Measurements from ENCODE around the gene TMOD2. TPM values are rescaled to one million over a fixed set of nuclear protein-coding genes. Genes with fewer than 3 reads are reported as not detected.

Gene TMOD2
- total RNA-seq, 4 donors from 2014 or later, result 7.1 to 14.1 (median 11.0) TPM

- intact Hi-C loops (cut with DNase I), result no loop called here
- 90 to 99% methylated on average over 2 of the region's 2 CpGs for WGBS, 2 donors
- Histone ChIP-seq H3K4me1 (no peaks in the 10 kb centered on the region), H3K9me3 (no peaks in the 10 kb centered on the region), H3K4me3 (replicated peaks in 1 of 3) (no peak overlapping the region), H3K27ac (no peak overlapping the region), H3K36me3 (no peaks in the 10 kb centered on the region), H3K27me3 (no peaks in the 10 kb centered on the region)
- TF ChIP-seq CTCF (IDR thresholded peaks at IDR 0.05) (no peak), POLR2A (IDR thresholded peaks at IDR 0.05) (no peak)
- no peak for DNase-seq
Measured at GRCh38 chr15:51853998-51854397, 102.6 kb downstream of the TMOD2 start.

DNA sequence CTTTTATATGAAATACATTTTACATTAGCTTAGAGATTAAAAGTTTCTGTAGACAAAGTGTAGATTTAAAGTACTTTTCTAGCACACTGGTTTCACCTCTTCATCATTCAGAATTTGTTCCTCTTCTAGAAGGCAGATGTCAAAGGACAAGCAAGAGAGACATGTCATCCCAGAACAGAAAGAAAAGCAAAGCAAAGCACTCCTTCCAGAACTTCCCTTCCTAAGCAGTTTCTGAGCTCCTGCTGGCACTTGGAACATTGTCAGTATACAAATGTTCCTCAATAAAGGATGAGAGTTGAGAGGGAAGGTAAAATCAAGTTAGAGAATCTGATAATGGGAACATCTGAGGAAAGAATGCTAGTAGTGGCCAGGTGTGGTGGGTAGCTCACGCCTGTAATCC is 104.2 kb downstream of the TMOD2 start:
- no peak overlapping the region for H3K4me3 ChIP-seq (replicated peaks in 1 of 3)
- no peaks in the 10 kb centered on the region for H3K36me3 ChIP-seq
- no peaks in the 10 kb centered on the region for H3K27me3 ChIP-seq
- no peak overlapping the region for H3K27ac ChIP-seq
- intact Hi-C loops (cut with DNase I), result no loop called here
- H3K4me1 ChIP-seq, result no peaks in the 10 kb centered on the region
- H3K9me3 ChIP-seq, result no peaks in the 10 kb centered on the region
- TF ChIP-seq CTCF (IDR thresholded peaks at IDR 0.05) (no peak), POLR2A (IDR thresholded peaks at IDR 0.05) (no peak)
- no peak for DNase-seq
- 92 to 96% methylated on average over 1 of the region's 1 CpG for WGBS, 2 donors

- H3K27me3 ChIP-seq, result no peaks in the 10 kb centered on the region
- WGBS, 2 donors, result 90 to 93% methylated on average over 5 of the region's 5 CpGs
- H3K36me3 ChIP-seq, result no peaks in the 10 kb centered on the region
- DNase-seq, result no peak
- no peak overlapping the region for H3K4me3 ChIP-seq (replicated peaks in 1 of 3)
- H3K4me1 ChIP-seq, result no peaks in the 10 kb centered on the region
- H3K27ac ChIP-seq, result no peak overlapping the region
- H3K9me3 ChIP-seq, result no peaks in the 10 kb centered on the region
- intact Hi-C loops (cut with DNase I), result no loop called here
- no peak for TF ChIP-seq CTCF (IDR thresholded peaks at IDR 0.05)
Measured at GRCh38 chr15:51856714-51857380, 105.5 kb downstream of the TMOD2 start.

- H3K9me3 ChIP-seq, result no peaks in the 10 kb centered on the region
- intact Hi-C loops (cut with DNase I), result no loop called here
- 88 to 90% methylated on average over 10 of the region's 10 CpGs for WGBS, 2 donors
Measured at GRCh38 chr15:51861557-51862359, 110.4 kb downstream of the TMOD2 start.

More at GRCh38 chr15:51861557-51862359, 110.4 kb downstream of the TMOD2 start:
- no peak for TF ChIP-seq CTCF (IDR thresholded peaks at IDR 0.05)
- TF ChIP-seq POLR2A (IDR thresholded peaks at IDR 0.05), result no peak
- H3K4me1 ChIP-seq, result no peaks in the 10 kb centered on the region
- H3K27ac ChIP-seq, result no peak overlapping the region
- no peaks in the 10 kb centered on the region for H3K27me3 ChIP-seq
- no peak overlapping the region for H3K4me3 ChIP-seq (replicated peaks in 1 of 3)
- DNase-seq, result no peak
- peaks cover 7 to 16% of the 10 kb centered on the region in 2 donors for H3K36me3 ChIP-seq

Data from thyroid gland (tissue), 4 donors.